PC-3 (cell line): ENCODE results near the gene CYP4V2.

Experiments used
- CTCF ChIP-seq: fragments of 300-600 bp; sonication (generic); conservative IDR thresholded peaks from 2 replicates; pipeline ENCODE4 v1.5.1; 2017; ENCODE audit warnings: antibody characterized with exemption, low read depth, mild to moderate bottlenecking, low read length
- EZH2 ChIP-seq: fragments of 300-600 bp; sonication (generic); IDR thresholded peaks from one replicate; pipeline ENCODE4 v1.6.1; 2017; ENCODE audit warnings: antibody characterized with exemption, mild to moderate bottlenecking, low read length; ENCODE audit not compliant: unreplicated experiment
- EZH2phosphoT487 ChIP-seq: fragments of 300-600 bp; sonication (generic); IDR thresholded peaks from 2 replicates; pipeline ENCODE4 v1.6.1; 2018; ENCODE audit warnings: mild to moderate bottlenecking, antibody characterized with exemption, low read length, borderline replicate concordance

DNA sequence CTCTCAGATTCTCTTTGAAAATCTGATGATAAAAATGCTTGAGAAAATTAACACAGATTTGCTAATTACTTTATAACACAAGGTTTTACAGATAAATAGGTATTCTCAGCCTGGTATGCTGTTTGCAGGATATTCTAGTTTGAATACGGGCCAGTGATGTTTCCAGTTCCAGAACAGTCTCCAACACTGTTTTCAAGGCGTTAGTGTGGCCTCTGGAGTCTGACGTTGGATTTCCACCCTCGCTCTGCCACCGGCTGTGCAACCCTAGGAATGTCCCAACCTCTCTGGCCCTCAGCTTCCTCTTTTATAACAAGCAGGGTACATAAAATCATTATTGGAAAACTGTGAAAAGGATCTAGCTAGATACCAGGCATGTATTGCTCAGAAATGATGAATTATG, 23.8 kb upstream of the CYP4V2 start:
- TF ChIP-seq CTCF (no peak), EZH2 (no peak), EZH2phosphoT487 (no peak)
